Duodenal mucosa (tissue), 2 donors: Measurements from ENCODE around the gene RMDN3.

Experiments
- H3K27ac ChIP-seq: one replicate; pipeline ENCODE4 v1.7.0; 2013; ENCODE audit warnings: low read depth, low read length
- H3K27me3 ChIP-seq, 2 donors: one replicate each; pipeline ENCODE4 v1.7.0; 2013; ENCODE audit warnings: low read length in 2 of 2, control low read depth in 1 of 2; ENCODE audit not compliant: insufficient read depth in 2 of 2, control insufficient read depth in 1 of 2
- H3K36me3 ChIP-seq, 2 donors: one replicate each; pipeline ENCODE4 v1.7.0; 2013; ENCODE audit warnings: low read length in 2 of 2, control low read depth in 1 of 2; ENCODE audit not compliant: insufficient read depth in 2 of 2, control insufficient read depth in 1 of 2
- H3K4me1 ChIP-seq, 2 donors: one replicate each; pipeline ENCODE4 v1.7.0; 2013; ENCODE audit warnings: low read length in 2 of 2, control low read depth in 1 of 2; ENCODE audit not compliant: insufficient read depth in 2 of 2, control insufficient read depth in 1 of 2
- H3K4me3 ChIP-seq, 2 donors: one replicate each; pipeline ENCODE4 v1.7.0; 2013; ENCODE audit warnings: low read length in 2 of 2, low read depth in 1 of 2
- H3K9ac ChIP-seq, 2 donors: one replicate each; pipeline ENCODE4 v1.7.0; 2013; ENCODE audit warnings: low read length in 2 of 2, low read depth in 1 of 2
- H3K9me3 ChIP-seq, 2 donors: one replicate each; pipeline ENCODE4 v1.7.0; 2013; ENCODE audit warnings: low read length in 2 of 2, control low read depth in 1 of 2; ENCODE audit not compliant: control insufficient read depth in 1 of 2

Gene RMDN3

DNA sequence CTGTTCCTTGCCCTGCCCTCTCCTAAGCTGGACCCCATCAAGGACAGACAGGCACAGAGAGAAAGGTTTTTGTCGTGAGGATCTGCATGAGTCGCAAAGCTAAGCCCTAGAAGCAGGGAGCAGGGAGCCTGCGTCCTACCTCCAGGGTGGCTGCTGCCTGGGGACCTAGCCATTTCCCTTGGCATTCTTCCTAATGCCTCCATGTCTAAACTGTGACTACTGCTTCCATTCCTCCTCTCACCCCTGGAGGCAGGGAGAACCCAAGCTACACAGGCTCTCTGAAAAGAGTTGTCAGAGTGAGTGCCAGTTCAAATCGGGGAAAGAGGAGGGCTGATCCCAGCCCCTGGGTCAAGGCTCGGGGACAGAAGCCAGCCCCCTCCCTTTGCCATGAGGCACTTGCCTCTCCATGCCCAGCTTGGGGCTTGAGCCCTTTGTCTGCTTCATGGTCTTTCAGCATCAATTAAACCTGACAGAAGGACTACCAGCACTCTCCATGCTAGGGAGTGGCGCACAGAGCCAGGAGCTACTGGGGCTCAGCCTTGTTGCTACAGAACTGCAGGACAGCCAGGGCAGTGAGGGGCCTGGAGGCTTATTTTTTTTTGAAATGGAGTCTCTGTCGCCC lies 11.3 kb upstream of the RMDN3 start:
- peaks cover 67 to 73% of the 10 kb centered on the region in 2 donors for H3K4me1 ChIP-seq
- no peak overlapping the region for H3K9ac ChIP-seq
- no peak overlapping the region for H3K27ac ChIP-seq

GRCh38 chr15:40764629-40765103 lies 9.6 kb upstream of the RMDN3 start:
- peaks cover 0 to 17% of the 10 kb centered on the region in 2 donors for H3K36me3 ChIP-seq
- H3K9me3 ChIP-seq: no peaks in the 10 kb centered on the region
- H3K27ac ChIP-seq: peak overlapping the region; percentile 85
- H3K27me3 ChIP-seq: peaks cover 0 to 4% of the 10 kb centered on the region in 2 donors
- H3K4me1 ChIP-seq: peaks cover 53 to 60% of the 10 kb centered on the region in 2 donors
- H3K9ac ChIP-seq: peak overlapping the region; percentile 76 to 79
- peak overlapping the region; percentile 79 to 81 for H3K4me3 ChIP-seq

More for the DNA sequence above, 11.3 kb upstream of the RMDN3 start:
- Histone ChIP-seq H3K36me3 (peaks cover 0 to 17% of the 10 kb centered on the region in 2 donors), H3K27me3 (no peaks in the 10 kb centered on the region), H3K4me3 (no peak overlapping the region), H3K9me3 (no peaks in the 10 kb centered on the region)

GRCh38 chr15:40763801-40764628 lies 9.0 kb upstream of the RMDN3 start, which contains the start of gene GCHFR:
Gene GCHFR, plus strand, starts transcription at chr15:40764068. Its CDS starts 113 bp downstream, at chr15:40764181.
- peak within 1 kb of the TSS; percentile 76 to 79 for H3K9ac ChIP-seq
- peak within 1 kb of the TSS; percentile 79 to 81 for H3K4me3 ChIP-seq
- H3K4me1 ChIP-seq: peaks cover 46 to 53% of the 10 kb centered on the region in 2 donors
- no peaks in the 10 kb centered on the region for H3K9me3 ChIP-seq
- peaks cover 0 to 4% of the 10 kb centered on the region in 2 donors for H3K27me3 ChIP-seq
- H3K27ac ChIP-seq: peak within 1 kb of the TSS; percentile 85
- peaks cover 0 to 17% of the 10 kb centered on the region in 2 donors for H3K36me3 ChIP-seq

- Histone ChIP-seq H3K4me3 (peak overlapping the region; percentile 79 to 81), H3K27me3 (peaks cover 0 to 4% of the 10 kb centered on the region in 2 donors), H3K4me1 (peaks cover 38 to 45% of the 10 kb centered on the region in 2 donors), H3K9ac (peak overlapping the region; percentile 76 to 79), H3K27ac (peak overlapping the region; percentile 85), H3K36me3 (peaks cover 0 to 17% of the 10 kb centered on the region in 2 donors), H3K9me3 (no peaks in the 10 kb centered on the region)
Measured at GRCh38 chr15:40762919-40763800, 8.1 kb upstream of the RMDN3 start.

GRCh38 chr15:40759961-40760360 lies 4.9 kb upstream of the RMDN3 start:
- no peak overlapping the region for H3K9ac ChIP-seq
- no peak overlapping the region for H3K4me3 ChIP-seq
- no peak overlapping the region for H3K27ac ChIP-seq

GRCh38 chr15:40756938-40757337 lies 1.9 kb upstream of the RMDN3 start:
- peaks cover 11 to 18% of the 10 kb centered on the region in 2 donors for H3K4me1 ChIP-seq
- peaks cover 0 to 3% of the 10 kb centered on the region in 2 donors for H3K36me3 ChIP-seq
- no peak overlapping the region for H3K27ac ChIP-seq
- peaks cover 0 to 4% of the 10 kb centered on the region in 2 donors for H3K27me3 ChIP-seq
- H3K4me3 ChIP-seq: no peak overlapping the region
- no peaks in the 10 kb centered on the region for H3K9me3 ChIP-seq
- no peak overlapping the region for H3K9ac ChIP-seq

More at GRCh38 chr15:40759961-40760360, 4.9 kb upstream of the RMDN3 start:
- peaks cover 12 to 27% of the 10 kb centered on the region in 2 donors for H3K4me1 ChIP-seq
- no peaks in the 10 kb centered on the region for H3K36me3 ChIP-seq
- no peaks in the 10 kb centered on the region for H3K9me3 ChIP-seq
- H3K27me3 ChIP-seq: peaks cover 0 to 4% of the 10 kb centered on the region in 2 donors

GRCh38 chr15:40755812-40756208 lies 756 bp upstream of the RMDN3 start:
- peak overlapping the region; percentile 78 to 95 for H3K4me3 ChIP-seq
- peaks cover under 1 to 12% of the 10 kb centered on the region in 2 donors for H3K36me3 ChIP-seq
- H3K9me3 ChIP-seq: no peaks in the 10 kb centered on the region
- peaks cover 23 to 29% of the 10 kb centered on the region in 2 donors for H3K4me1 ChIP-seq
- H3K27me3 ChIP-seq: peaks cover 0 to 4% of the 10 kb centered on the region in 2 donors
- no peak overlapping the region for H3K27ac ChIP-seq
- H3K9ac ChIP-seq: peak overlapping the region; percentile 81 to 92

GRCh38 chr15:40754574-40754882 lies 526 bp downstream of the RMDN3 start:
- Histone ChIP-seq H3K4me3 (peak overlapping the region; percentile 78 to 95), H3K4me1 (peaks cover 28 to 38% of the 10 kb centered on the region in 2 donors), H3K36me3 (peaks cover 5 to 19% of the 10 kb centered on the region in 2 donors), H3K27me3 (no peaks in the 10 kb centered on the region), H3K9ac (peak overlapping the region; percentile 61 to 81), H3K27ac (peak overlapping the region; percentile 61), H3K9me3 (no peaks in the 10 kb centered on the region)

- Histone ChIP-seq H3K27me3 (no peaks in the 10 kb centered on the region), H3K4me1 (peaks cover 44 to 53% of the 10 kb centered on the region in 2 donors), H3K4me3 (peak overlapping the region in 1 of 2 donors; percentile 24), H3K9me3 (no peaks in the 10 kb centered on the region), H3K9ac (peak overlapping the region in 1 of 2 donors; percentile 10), H3K36me3 (peaks cover 7 to 26% of the 10 kb centered on the region in 2 donors), H3K27ac (no peak overlapping the region)
Measured at GRCh38 chr15:40751745-40752144, 3.3 kb downstream of the RMDN3 start.
